Testis (tissue), 3 donors: Measurements from ENCODE around the gene LSMEM2. TPM values are rescaled to one million over a fixed set of nuclear protein-coding genes. Genes with fewer than 3 reads are reported as not detected.
A peak's percentile ranks its signal among the peaks of the same experiment; 100 is the strongest.

Experiments
- DNase-seq: peaks from one replicate; pipeline ENCODE4 v3.0.0-alpha.2; 2019
- H3K27ac ChIP-seq, 2 donors: fragments of 200-600 bp; sonication (generic); one replicate each; pipeline ENCODE4 v1.5.1; 2019
- H3K27me3 ChIP-seq: fragments of 200-600 bp; sonication (generic); one replicate; pipeline ENCODE4 v1.5.1; 2019
- H3K36me3 ChIP-seq: fragments of 200-600 bp; sonication (generic); one replicate; pipeline ENCODE4 v1.5.1; 2017; ENCODE audit warnings: low read depth; ENCODE audit errors: missing control alignments
- H3K4me1 ChIP-seq: fragments of 200-600 bp; sonication (generic); one replicate; pipeline ENCODE4 v1.5.1; 2019
- H3K4me3 ChIP-seq, 2 donors: fragments of 200-600 bp; sonication (generic); one replicate each; pipeline ENCODE4 v1.5.1; 2017 to 2019
- H3K9me3 ChIP-seq: fragments of 200-600 bp; sonication (generic); one replicate; pipeline ENCODE4 v1.5.1; 2017
- POLR2A ChIP-seq: fragments of 450-650 bp; IDR thresholded peaks from one replicate; pipeline ENCODE4 v1.6.1; 2017; ENCODE audit warnings: antibody characterized with exemption, mild to moderate bottlenecking, moderate library complexity
- WGBS, 2 donors: methylation state at CpG; one replicate each; pipeline ENCODE4 v1.1.5; 2018; 5-methylcytosine and 5-hydroxymethylcytosine counted together
- intact Hi-C: fragments of 100-400 bp; cut with DNase I; formaldehyde crosslinking; loops from one replicate; pipeline ENCODE4 v1.15.1; 2023; ENCODE audit warnings: low total_unique reads
- polyA plus RNA-seq: library from polyadenylated mRNA; stranded (reverse); fragments of 350-450 nt; fragmentation: Illumina TruSeq; extraction: RNeasy Lipid Tissue Mini Kit (QIAGEN cat#74804); gene quantifications from one replicate; pipeline ENCODE4 v1.2.3, GENCODE V29; 2014; ENCODE audit warnings: low read depth, low replicate concordance; ENCODE audit not compliant: insufficient read depth
- total RNA-seq, 2 donors: library from RNA; depleted of rRNA; stranded (reverse); fragments of >200 nt; gene quantifications; one replicate each; pipeline ENCODE4 v1.2.3, GENCODE V29; 2016
- TF ChIP-seq, protein P1 (sequence below), 3 experiments: fragments of 450-650 bp in 2 of 3; fragments of 200-600 bp in 1 of 3; sonication (generic) in 1 of 3; IDR thresholded peaks; one replicate each; pipeline ENCODE4 v1.5.1; 2016 to 2019; ENCODE audit warnings: antibody characterized with exemption in 3 of 3, mild to moderate bottlenecking in 2 of 3, moderate library complexity in 1 of 3

LSMEM2 gene
- total and polyA plus RNA-seq, 3 donors from 2014 or later = 1.5 to 3.2 (median 2.6) TPM

DNA sequence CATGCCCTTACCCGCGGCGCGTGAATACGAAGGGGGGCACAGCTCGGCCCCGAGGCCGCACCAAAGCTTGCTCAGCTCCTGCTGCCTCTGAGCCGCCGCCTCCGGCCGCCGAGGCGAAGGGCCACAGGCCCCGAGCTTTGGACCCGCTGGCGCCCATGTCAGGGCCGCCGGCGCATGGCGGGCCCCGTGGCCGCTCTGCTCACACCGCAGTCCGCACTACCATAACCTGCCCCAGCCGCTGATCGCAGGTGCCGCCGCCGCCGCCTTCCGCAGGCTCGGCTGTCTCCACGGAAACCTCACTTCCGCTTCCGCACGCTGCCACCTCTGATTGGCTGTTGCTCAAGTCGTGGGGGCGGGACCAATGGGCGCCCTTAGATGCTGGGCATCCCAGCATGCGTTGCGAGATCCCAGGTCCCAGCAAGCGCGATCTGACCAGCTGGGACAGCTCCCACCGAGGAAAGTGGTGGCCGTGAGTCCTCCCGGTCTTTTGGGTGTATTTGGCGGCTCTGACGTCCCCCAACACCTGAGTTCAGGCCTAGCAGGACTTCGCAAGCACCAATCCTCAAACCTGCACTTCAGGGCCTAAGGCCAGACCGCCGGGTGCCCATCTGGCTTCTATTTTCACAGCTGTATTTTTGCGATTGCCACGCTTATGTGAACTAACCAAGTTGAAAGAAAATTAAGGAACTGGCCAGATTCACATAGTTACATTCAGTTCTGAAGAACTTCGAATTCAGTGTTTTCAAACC is 49.2 kb downstream of the LSMEM2 start, which contains the start of gene TUSC2:
Gene TUSC2, minus strand, starts transcription at position 281 of the 749 bp plus-strand sequence. Its CDS starts 124 bp downstream, at position 157.
- Histone ChIP-seq H3K4me3 (peak within 1 kb of the TSS; percentile 85 to 88), H3K27ac (peak within 1 kb of the TSS; percentile 45 to 71), H3K36me3 (no peaks in the 10 kb centered on the region), H3K27me3 (no peaks in the 10 kb centered on the region), H3K4me1 (peaks cover 30% of the 10 kb centered on the region), H3K9me3 (no peaks in the 10 kb centered on the region)
- peak; percentile 99 for DNase-seq
- WGBS, 2 donors = 2 to 3% methylated on average over 9 to 51 of the region's 55 CpGs
- TF ChIP-seq, protein P1, sequence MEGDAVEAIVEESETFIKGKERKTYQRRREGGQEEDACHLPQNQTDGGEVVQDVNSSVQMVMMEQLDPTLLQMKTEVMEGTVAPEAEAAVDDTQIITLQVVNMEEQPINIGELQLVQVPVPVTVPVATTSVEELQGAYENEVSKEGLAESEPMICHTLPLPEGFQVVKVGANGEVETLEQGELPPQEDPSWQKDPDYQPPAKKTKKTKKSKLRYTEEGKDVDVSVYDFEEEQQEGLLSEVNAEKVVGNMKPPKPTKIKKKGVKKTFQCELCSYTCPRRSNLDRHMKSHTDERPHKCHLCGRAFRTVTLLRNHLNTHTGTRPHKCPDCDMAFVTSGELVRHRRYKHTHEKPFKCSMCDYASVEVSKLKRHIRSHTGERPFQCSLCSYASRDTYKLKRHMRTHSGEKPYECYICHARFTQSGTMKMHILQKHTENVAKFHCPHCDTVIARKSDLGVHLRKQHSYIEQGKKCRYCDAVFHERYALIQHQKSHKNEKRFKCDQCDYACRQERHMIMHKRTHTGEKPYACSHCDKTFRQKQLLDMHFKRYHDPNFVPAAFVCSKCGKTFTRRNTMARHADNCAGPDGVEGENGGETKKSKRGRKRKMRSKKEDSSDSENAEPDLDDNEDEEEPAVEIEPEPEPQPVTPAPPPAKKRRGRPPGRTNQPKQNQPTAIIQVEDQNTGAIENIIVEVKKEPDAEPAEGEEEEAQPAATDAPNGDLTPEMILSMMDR (IDR thresholded peaks at IDR 0.05) = peak in 1 of 3 experiments; percentile 14
- TF ChIP-seq POLR2A = no peak
- intact Hi-C loops = loop anchor here (10.0 kb wide), 1 partner anchor 73 kb away; no protein-coding TSS in a partner anchor

- DNase-seq = no peak
- Histone ChIP-seq H3K9me3 (no peaks in the 10 kb centered on the region), H3K27ac (no peak overlapping the region), H3K36me3 (no peaks in the 10 kb centered on the region), H3K27me3 (no peaks in the 10 kb centered on the region), H3K4me3 (no peak overlapping the region), H3K4me1 (peaks cover 31% of the 10 kb centered on the region)
- intact Hi-C loops = no loop called here
- 88 to 91% methylated on average over 10 of the region's 10 CpGs for WGBS, 2 donors
- no peak for TF ChIP-seq POLR2A
- TF ChIP-seq, protein P1 (IDR thresholded peaks at IDR 0.05) = no peak
Observed at GRCh38 chr3:50330330-50330729, 51.4 kb downstream of the LSMEM2 start.

DNA sequence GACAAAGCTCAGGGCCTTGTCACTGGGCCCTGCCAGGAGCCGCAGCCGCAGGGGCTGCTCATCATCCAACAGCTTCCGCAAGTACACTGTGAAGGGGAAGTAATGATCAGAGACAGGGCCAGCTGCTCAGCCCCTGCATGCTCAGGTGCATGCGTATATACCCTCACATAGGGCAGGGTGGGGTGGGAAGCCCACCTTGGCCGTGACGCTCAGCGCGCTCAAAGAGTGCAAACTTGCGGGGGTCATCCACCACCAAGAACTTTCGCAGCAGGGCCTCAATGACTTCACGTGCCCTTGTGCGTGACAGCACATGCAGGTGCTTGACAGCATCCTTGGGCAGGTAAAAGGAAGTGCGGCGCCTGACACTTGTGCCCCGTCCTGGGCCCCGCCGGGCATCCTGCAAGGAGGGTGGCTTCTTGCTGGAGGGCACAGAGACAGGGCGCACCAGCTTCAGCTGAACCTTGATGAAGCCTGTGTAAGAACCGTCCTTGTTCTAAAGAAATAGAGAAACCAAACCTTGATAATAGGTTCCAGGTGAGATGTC is 52.5 kb downstream of the LSMEM2 start:
- H3K36me3 ChIP-seq = no peaks in the 10 kb centered on the region
- DNase-seq = no peak
- no peak overlapping the region for H3K27ac ChIP-seq
- H3K9me3 ChIP-seq = no peaks in the 10 kb centered on the region
- H3K4me1 ChIP-seq = peaks cover 42% of the 10 kb centered on the region
- TF ChIP-seq, protein P1 (IDR thresholded peaks at IDR 0.05) = no peak
- TF ChIP-seq POLR2A = no peak
- intact Hi-C loops = no loop called here
- WGBS, 2 donors = 94 to 96% methylated on average over 15 to 19 of the region's 19 CpGs
- H3K27me3 ChIP-seq = no peaks in the 10 kb centered on the region
- no peak overlapping the region for H3K4me3 ChIP-seq

DNA sequence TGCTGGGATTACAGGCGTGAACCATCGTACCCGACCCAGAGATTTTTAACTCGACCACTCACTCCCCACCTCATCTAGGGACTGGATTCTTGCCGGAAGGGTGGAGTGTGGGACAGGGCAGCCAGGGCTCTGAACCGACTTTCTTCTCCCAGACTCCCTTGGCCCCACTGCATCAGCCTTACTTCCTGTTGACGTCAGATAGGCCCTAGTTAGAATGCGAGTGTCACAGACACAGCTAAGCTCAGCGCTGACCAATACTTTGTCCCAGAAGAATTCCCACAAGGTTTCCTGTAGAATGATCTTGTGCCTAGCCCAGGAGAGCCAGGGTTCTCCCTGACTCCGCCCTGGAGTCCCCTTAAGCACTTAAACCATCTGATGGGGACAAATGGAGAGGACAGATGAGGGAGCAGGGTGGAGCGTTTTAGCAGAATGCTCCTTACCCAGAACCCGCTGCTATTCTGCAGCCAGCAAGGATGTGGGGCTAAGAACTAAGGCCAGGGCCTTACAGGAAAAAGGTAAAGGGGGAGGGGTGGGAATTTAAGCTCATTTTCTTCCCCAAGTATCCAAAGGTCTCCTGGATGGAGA is 54.9 kb downstream of the LSMEM2 start:
- Histone ChIP-seq H3K4me3 (no peak overlapping the region), H3K27me3 (no peaks in the 10 kb centered on the region), H3K36me3 (no peaks in the 10 kb centered on the region), H3K27ac (peak overlapping the region in 1 of 2 donors; percentile 74), H3K4me1 (peaks cover 35% of the 10 kb centered on the region), H3K9me3 (no peaks in the 10 kb centered on the region)
- WGBS, 2 donors = 62 to 73% methylated on average over 12 of the region's 12 CpGs
- no peak for TF ChIP-seq POLR2A
- TF ChIP-seq, protein P1 (IDR thresholded peaks at IDR 0.05) = no peak
- DNase-seq = no peak
- intact Hi-C loops = no loop called here
